HG03571 (cell line): Measurements from ENCODE around the gene PTPRM.
"Not testable (repeated sequence)": the region's sequence is repeated elsewhere in the genome, so short reads cannot be mapped to it uniquely, and the experiment has no call there.

Experiments
- ATAC-seq: cut with Tn5 transposase; IDR thresholded peaks from one replicate; pipeline ENCODE4 v1.9.1; 2021; ENCODE audit not compliant: unreplicated experiment

The PTPRM gene

DNA sequence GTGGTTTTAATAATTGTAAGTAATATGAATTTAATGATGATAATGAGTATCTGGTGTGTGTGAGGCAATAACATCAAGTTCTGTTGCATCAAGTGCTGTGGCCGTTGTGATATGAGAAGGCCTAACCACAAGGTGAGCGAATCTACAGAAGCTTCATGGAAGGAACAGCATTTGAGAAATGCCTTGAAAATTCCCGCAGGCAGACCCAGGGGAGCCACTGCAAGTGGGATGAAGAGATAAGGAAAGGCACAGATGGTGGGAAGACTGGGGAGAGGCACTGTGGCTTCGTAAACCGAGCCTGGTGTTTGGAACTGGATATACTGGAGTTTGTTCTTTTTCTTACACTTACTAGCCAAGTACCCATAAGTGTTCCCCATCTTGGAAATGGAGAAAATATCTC, 357.5 kb downstream of the PTPRM start:
- ATAC-seq, result no peak

DNA sequence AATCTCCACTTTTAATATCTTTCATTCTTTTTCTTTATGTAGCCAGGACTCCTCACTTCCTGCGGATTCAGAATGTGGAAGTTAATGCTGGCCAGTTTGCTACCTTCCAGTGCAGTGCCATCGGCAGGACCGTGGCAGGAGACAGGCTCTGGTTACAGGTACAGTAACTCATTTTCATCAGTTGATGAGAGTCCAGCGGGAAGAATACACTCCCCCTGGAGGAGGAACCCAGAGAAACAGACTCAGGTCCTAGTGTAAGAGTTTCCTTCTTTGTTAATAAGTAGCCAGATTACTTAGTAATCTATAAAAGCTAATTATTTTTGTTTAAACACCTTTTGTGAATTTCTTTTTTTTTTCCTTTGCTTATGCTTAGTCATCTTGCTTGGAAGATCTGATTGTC, 359.4 kb downstream of the PTPRM start:
- ATAC-seq, result no peak

DNA sequence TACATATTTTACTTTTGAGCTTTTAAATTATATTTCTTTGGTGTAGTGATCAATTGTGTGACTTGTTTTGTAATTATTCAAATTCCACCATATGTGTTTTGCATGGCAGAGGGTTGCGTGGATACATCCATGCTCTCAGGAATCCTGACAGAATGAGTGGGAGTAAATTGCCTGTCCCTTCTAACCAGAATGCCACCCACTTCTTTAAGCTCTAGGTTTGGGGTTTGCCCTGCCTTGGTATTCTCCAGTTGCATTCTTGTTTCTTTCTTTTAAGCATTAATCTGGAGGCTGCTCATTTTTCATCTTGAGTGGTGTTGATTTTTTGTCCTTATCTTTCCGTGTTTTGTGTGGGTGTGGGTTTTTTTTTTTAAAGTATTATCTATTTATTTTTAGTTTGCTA, 360.0 kb downstream of the PTPRM start:
- no peak for ATAC-seq

DNA sequence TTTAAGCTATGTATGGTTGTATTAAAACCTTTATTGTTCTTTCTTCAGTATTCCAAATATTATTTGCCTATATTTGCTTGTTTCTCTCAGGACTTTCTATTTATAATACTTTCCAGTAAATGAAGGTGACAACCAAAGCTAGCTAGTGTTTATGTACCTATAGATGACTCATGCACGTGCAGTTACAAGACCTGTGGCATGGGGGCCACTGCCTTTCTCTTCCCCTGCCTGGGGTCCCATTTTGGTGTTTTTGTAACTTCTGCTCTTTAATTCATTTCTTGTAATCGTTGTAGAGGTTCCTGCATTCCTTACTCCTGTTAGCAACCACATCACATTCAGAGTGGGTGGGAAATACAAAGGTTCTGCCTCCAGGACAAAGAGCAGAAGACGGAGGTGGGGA, 364.6 kb downstream of the PTPRM start:
- no peak for ATAC-seq

DNA sequence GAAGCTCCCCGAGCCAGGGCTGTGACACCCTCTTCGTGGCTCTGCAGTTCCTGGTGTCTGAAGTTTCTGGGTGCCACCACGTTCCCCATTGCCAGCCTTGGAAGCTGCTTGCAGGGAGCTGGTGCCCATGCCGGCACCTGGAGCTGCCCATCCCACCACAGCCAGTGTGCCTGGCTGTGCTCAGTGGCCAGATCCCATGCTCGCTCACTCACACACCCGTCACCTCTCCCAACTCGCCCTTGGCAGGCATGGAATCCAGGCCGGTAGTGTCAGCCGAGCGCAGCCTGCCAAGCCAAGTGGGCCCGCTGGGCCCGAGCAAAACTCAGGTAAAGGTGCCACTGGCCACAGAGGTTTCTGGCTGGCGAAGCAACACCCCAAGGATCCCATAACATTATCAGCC, 370.2 kb downstream of the PTPRM start:
- ATAC-seq, result no peak

DNA sequence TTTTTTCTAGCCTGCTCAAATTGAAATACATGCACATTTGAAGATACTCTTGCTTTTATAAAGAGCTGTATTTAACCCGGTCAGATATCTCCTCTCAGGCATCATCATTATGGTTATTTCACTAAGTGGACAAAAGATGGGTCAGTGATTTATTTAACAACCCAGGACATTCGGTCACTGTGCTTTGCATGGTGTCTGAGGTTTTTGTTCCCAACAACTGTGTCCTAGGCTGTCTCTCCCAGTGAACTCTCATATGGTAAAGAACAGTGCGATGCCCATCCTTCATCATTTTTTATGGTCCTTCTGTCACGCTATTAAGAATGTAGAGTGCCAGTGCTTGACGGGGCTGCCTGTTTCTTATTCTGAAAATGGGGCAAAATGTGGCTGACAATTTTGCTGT, 372.4 kb downstream of the PTPRM start:
- no peak for ATAC-seq

DNA sequence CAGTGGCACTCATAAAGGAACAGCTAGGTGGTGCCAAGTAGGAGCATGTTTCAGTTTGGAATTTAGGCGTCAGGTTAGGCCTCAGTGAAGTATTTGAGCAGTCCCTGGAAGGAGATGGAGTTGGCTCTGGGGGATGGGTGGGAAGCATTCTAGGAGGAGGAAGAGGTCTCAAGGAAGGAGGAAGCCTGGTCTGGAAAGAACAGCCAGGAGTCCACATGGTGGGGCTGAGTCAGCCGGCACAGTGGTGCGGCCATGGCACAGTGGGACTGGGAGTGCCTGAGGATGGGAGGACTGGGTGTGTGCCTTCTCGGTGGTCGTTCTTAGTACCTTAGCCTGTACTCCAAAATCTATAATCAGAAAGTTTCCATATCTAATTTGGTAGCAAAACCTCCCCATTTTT, 373.3 kb downstream of the PTPRM start:
- no peak for ATAC-seq

DNA sequence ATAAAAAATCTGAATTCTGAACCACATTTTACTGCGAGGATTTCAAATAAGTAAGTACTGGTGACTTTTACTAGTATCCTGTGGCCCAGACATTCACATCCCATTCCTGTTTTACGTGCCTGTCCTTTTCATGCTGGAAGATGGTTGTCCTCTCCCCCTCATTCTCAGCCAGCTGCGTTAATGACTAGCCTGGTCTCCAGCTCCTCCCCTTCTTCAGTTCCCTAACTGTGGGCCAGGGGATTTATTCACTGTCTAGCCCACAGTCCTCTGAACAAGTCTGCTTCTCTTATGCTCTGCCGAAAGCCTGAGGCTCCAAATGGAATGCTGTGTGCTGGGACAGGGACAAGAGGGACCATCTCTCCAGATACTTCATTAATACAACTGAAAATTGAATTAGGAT, 373.9 kb downstream of the PTPRM start:
- ATAC-seq, result no peak

DNA sequence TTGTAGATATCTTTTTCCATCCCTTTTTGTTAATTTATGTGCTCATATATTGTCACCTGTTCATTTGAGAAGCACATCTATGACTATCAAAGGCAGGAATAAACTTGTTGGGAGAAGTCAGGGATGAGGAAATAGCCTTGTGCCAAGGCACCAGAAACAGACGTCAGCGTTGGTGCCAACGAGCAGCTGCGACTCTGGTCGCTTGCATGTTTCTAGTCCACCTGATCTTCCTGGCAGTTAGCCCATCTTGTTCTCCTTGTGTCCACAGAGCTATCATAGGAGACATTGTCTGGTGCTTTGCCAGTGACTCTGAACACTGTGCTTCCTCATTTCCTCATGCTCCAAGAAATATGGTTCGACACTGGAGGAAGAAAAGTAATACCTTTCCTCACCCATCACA, 374.4 kb downstream of the PTPRM start:
- ATAC-seq, result no peak

DNA sequence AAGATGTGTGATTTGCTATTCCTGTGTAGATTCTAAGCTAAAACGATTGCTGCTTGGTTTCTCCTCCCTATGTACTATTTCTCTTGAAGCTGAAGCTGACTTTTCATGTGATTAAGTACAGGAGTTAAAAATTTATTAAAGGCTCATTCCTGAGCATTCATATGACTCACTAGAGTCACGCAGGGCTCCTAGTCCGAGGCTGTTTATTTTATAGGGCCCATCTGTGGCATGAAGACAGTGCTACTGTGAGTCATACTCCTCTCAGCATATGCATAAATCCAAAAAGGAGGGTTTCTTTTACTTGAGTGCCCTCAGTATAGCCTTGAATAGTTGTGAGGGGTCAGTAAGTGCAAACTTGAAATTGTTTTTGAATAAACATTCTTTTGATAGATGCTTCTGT, 378.8 kb downstream of the PTPRM start:
- peak; percentile 57 for ATAC-seq

DNA sequence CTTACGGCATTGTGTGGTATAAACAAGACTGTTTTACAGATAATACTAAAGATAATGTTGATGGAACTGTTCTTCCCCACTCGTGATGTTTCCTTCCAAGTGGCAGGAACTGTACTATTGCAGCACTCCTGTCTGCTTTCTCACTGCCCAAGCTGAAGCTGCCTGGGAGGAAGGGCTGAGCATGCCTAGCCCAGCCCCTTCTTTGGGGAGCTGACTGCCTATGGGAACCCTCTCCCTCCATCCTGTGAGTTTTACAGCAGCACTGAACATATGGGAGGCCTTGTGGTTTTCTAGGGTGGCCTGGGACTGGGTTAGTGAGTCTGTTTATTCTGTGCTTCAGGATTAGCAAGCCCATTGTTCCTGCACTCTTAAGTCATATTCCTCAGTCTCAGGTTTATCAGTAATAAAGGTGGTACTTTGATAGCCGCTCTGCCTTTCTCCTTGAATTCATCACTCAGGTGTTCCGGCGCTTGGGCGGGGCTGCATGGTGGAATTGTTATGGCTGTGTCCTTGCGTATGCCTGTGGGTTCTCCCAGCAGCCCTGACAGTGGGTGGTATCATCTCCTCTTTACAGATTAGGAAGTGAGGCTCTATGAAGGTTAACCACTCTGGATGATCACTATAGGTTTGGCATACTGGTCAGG, 379.7 kb downstream of the PTPRM start:
- no peak for ATAC-seq

DNA sequence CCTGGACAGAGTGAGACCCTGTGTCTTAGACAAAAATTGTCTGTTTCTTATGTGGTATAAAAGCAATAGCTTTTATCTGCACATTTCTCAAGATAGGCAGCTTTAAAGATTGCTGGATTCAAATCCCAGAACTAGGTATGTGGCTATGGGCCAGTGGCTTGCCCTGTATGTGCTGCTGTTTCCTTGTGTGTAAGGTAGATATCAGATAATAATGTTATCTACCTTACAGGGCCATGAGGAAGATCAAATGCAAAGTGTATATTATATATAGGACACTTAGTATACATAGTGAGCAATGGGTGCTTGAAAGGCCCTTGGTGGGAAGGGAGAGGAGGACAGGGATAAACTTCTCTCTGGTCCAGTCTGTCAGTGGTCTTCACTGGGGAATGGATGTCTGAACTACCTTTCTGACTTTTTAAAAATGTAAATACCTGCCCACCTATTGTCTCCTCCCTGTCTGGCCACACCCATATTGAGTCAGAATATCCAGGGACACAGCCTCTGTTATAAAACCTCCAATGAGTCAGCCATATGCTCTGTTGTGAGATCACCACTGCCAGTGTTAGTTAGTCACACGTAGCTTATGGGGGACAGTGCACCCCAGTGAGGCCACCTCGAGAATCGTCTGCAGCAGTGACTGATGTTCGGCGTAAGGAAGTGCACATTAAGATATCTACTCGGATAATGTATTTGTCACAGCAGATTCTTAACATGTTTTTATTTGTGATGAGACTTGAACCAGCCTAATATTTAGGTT, 383.4 kb downstream of the PTPRM start:
- no peak for ATAC-seq

DNA sequence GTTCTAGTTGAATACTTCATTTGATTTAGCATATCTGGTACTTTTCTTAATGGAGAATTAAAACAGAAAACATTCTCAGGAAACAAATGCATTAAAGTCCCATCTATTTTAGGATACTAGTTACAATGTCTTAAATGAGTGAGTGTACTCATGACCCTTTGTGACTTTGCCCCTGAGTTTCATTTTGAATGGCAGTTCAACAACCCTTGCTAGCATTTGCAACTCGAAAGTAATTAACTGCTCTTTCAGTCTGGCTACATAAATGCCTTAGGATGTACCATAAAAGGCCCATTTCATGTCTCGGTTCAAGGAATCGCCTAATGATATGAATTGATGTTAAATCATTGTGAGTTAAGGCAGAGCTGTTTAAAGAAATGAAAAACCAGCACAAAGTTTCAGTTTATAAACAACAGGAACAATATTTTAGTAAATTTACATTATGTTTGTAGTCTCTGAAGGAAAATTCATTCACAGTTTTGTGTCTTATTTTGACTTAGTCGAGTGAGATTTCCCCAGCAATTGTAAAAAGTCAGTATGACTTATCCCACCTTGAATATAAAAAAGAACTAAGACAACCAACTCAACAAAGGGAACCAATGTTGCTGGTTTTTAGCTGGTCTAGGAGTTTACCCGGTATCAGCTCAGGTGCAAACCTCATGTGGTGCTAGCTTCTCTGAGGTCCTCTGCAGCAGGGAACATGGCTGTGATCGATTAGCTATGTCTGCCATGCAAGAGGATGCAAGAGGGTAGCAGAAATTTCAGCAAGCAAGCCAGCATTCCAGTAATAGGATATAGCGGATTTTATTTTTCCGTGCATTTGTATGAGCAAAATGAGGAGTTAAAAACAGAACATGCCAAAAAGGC, 386.2 kb downstream of the PTPRM start:
- ATAC-seq, result peak; percentile 85

DNA sequence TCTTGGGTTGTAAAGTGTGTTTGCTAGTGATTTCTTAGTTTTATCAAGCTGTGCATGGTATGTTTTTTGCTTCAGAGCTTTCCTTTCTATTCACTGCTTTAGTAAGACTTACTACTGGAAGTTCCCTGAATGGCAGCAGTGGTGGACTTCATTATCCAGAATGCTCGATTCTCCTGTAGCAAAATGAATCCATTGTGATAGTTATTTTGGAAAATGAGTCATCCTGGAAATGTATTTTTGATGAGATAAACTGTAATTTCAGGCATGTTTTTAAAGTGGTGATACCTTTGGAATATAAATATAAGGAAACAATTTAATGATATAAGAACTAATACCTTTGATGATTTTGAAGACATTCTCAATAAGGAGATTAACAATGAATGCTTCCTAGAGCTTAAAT, 387.1 kb downstream of the PTPRM start:
- ATAC-seq, result no peak

DNA sequence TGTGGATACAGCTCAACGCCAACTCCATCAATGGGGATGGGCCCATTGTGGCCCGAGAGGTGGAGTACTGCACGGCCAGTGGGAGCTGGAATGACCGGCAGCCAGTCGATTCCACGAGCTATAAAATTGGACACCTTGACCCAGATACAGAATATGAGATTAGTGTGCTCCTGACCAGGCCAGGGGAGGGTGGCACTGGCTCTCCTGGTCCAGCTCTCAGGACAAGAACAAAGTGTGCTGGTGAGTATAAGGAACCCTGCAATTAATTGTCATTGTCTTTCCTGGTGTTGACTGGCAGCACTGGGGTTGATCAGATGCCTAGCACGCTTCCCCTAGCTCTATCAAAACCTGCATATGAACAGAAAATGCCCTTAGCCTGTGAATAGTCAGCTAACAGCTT, 388.1 kb downstream of the PTPRM start:
- ATAC-seq, result no peak

DNA sequence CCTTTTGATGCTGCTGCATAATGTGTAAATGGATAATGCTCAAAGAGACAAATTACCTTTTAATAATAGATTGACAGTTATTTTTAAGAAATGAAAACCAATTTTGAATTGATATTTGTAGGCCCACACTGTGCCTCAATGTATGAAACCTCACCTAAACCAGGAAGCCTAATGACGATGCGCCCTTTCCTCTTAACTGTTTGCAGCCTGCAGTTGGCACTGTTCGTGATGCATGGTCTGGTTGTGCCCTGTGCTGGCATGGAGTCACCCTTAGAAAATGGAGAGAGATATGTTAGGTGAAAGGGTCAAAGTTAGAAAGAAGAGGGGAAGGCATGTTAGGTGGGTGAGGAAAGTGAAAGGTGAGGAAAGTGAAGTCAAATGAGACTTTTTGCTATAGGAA, 390.2 kb downstream of the PTPRM start:
- ATAC-seq, result no peak

DNA sequence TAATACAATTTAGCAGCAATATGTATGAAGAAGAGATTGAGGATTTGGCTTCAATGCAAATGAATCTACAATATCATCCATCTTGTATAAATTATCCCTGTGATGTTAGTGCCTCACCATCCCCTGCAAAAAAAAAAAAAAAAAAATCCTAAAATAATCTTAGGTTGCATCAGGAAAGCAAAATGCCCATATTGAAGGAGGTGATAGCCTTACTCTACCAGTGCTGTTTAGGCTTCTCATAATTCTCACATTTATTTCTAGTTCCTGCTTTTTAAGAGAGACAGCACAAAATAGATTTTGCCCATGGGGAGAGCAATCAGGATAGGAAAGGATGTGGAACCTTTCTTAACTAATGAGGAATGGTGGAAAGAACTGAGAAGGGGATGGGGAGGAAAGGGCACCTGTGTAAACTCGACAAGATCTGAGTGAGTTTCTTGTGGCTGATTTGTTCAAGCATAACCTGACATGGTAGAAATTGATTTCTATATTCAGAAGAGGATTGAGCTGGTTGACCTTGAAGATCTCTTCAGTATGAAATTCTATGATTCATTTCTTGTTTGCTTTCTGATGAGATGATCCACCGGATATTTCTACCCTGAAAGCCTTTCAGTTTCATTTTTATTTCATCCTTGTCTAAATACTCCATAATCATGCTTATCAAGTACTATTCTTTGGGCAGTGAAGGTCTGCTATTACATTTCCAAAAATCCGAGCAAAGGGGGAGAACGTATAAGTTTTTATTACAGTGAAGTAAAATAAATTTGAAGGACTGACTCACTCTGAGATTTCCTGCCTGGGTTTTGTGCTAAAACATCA, 391.2 kb downstream of the PTPRM start:
- no peak for ATAC-seq

DNA sequence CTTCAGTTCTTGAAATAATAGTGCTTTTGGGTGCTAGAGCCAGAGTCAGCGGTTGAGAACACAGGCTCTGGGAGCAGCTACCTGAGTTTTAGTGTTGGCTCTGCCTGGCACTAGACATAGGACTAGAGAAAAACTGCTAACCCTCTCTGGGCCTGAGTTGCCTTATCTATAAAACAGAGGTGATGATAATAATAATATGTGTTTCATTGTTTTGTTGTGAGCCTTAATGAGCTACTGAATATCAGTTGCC, 391.7 kb downstream of the PTPRM start:
- ATAC-seq, result no peak

DNA sequence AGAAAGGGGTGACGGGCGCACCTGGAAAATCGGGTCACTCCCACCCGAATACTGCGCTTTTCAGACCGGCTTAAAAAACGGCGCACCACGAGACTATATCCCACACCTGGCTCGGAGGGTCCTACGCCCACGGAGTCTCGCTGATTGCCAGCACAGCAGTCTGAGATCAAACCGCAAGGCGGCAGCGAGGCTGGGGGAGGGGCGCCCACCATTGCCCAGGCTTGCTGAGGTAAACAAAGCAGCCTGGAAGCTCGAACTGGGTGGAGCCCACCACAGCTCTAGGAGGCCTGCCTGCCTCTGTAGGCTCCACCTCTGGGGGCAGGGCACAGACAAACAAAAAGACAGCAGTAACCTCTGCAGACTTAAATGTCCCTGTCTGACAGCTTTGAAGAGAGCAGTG, 399.6 kb downstream of the PTPRM start:
- ATAC-seq, result not testable (repeated sequence)

DNA sequence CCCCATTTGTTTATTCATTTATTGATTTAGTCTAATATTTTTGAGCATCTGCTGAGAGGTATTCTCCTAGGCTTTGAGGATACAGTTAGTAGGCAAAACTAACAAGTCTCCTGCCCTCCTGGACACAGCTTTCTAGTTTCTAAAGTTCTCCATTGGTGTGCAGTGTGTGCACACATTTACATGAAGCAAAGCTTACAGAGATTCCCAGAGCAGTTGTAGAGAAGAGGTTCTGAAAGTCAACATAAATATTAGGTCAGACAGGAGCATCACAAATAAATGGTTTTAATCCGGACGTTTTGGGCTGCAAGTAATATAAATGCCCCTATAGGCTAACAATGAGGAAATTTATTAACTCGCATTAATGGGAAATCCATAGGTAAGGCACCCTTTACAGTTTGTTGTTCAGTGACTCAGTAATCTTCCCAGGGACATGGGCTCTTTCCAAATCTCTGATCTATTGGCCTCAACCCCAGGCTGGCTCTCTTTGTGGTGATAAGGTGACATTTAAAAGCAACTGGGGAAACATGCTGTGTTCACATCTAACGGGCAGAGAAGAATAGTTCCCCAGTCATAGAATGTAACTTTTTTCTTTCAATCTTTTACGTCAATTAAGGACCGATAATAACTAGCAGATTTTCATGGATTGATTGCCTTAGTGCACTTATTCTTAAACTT, 407.2 kb downstream of the PTPRM start:
- ATAC-seq, result no peak

DNA sequence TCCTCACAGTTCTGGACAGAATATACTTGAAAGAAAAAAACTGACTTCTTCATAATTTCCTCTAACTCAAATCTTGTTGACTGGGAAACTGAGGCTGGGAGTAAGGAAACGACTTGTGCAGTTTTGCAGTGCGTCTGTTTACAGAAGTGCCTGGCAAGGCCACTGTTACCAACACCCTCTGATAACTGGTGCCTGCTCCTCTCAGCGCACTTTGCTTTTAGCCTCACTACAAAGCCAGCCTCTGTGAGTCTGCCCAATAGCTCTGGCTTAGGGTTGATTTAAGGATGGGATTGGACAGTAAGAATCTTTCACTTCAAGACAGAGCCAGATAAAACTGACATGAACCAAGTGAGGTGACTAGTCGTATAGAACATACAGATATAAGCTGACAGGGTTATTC, 410.8 kb downstream of the PTPRM start:
- no peak for ATAC-seq
